H1 (cell line): ENCODE data around the gene PRDM2. TPM values are rescaled to one million over a fixed set of nuclear protein-coding genes. Genes with fewer than 3 reads are reported as not detected.

Experiments
- CTCF ChIA-PET: fragments of 300-600 bp; sonication (Branson Sonifier 250); formaldehyde crosslinking; loops from one replicate; lab custom pipeline; 2021; ENCODE audit not compliant: partially characterized antibody; lab: Charles Lee
- POLR2A ChIA-PET: fragments of 300-600 bp; sonication (Branson Sonifier 250); formaldehyde crosslinking; loops from one replicate; lab custom pipeline; 2021; ENCODE audit warnings: inconsistent platforms; ENCODE audit not compliant: partially characterized antibody; lab: Charles Lee
- DNase-seq, 2 experiments: peaks; one replicate each; pipeline versions ENCODE4 v3.0.0 to v3.0.0-alpha.2; 2010 to 2022; ENCODE audit warnings: low spot score in 2 of 2, low read depth in 1 of 2, mixed read lengths in 1 of 2
- FAIRE-seq: peaks from 2 replicates; lab custom pipeline; 2011; peaks lifted over from hg19 to GRCh38; lab: Jason Lieb, UNC
- H2AFZ ChIP-seq: 2 replicates; pipeline ENCODE4 v1.8.1; 2012; ENCODE audit warnings: low read length, inconsistent platforms
- H2AK5ac ChIP-seq: 2 replicates; pipeline ENCODE4 v1.6.1; 2013; ENCODE audit warnings: low read depth, low read length
- H2BK120ac ChIP-seq: replicated peaks from 2 replicates; pipeline ENCODE3; 2013; ENCODE audit warnings: low read depth, low read length, inconsistent platforms
- H2BK12ac ChIP-seq: 2 replicates; pipeline ENCODE4 v1.6.1; 2013; ENCODE audit warnings: low read depth, low read length
- H2BK15ac ChIP-seq: 2 replicates; pipeline ENCODE4 v1.6.1; 2013; ENCODE audit warnings: low read length
- H2BK20ac ChIP-seq: 2 replicates; pipeline ENCODE4 v1.6.1; 2013; ENCODE audit warnings: low read length
- H2BK5ac ChIP-seq: 2 replicates; pipeline ENCODE4 v1.6.1; 2013; ENCODE audit warnings: low read depth, low read length
- H3K14ac ChIP-seq: 2 replicates; pipeline ENCODE4 v1.6.1; 2013; ENCODE audit warnings: inconsistent platforms; ENCODE audit not compliant: insufficient read length
- H3K18ac ChIP-seq: 2 replicates; pipeline ENCODE4 v1.6.1; 2013; ENCODE audit warnings: low read length; ENCODE audit errors: extremely low read depth
- H3K23ac ChIP-seq: 2 replicates; pipeline ENCODE4 v1.6.1; 2013; ENCODE audit warnings: inconsistent platforms; ENCODE audit not compliant: insufficient read length
- H3K23me2 ChIP-seq: 2 replicates; pipeline ENCODE4 v1.6.1; 2013; ENCODE audit warnings: low read depth, low read length
- H3K27ac ChIP-seq: 2 replicates; pipeline ENCODE4 v1.6.1; 2011; ENCODE audit warnings: low read depth, low read length, inconsistent platforms
- H3K27me3 ChIP-seq, 4 experiments: replicated peaks in 1 of 4; 1 replicate in 1 of 4; 2 replicates in 3 of 4; pipeline versions ENCODE4 v1.6.1 to v1.8.1; 2011 to 2013; ENCODE audit warnings: low read length in 3 of 4, mild to moderate bottlenecking in 3 of 4, inconsistent platforms in 2 of 4, mixed read lengths in 2 of 4, moderate library complexity in 1 of 4; ENCODE audit not compliant: control insufficient read depth in 3 of 4, insufficient read depth in 3 of 4; ENCODE audit errors: extremely low read depth in 1 of 4
- H3K36me3 ChIP-seq, 4 experiments: 2 replicates each; pipeline versions ENCODE4 v1.6.1 to v1.8.1; 2011 to 2013; ENCODE audit warnings: mild to moderate bottlenecking in 4 of 4, low read length in 3 of 4, moderate library complexity in 2 of 4, control low read depth in 1 of 4, inconsistent platforms in 1 of 4; ENCODE audit not compliant: insufficient read depth in 4 of 4, control insufficient read depth in 2 of 4
- H3K4ac ChIP-seq: replicated peaks from 2 replicates; pipeline ENCODE3; 2013; ENCODE audit warnings: low read length, low read depth, mixed read lengths, inconsistent platforms; ENCODE audit not compliant: insufficient read length
- H3K4me1 ChIP-seq, 4 experiments: replicated peaks in 1 of 4; 1 replicate in 1 of 4; 2 replicates in 3 of 4; pipeline versions ENCODE4 v1.6.1 to v1.8.1; 2011 to 2013; ENCODE audit warnings: low read length in 3 of 4, inconsistent platforms in 2 of 4, mixed read lengths in 1 of 4; ENCODE audit not compliant: insufficient read depth in 4 of 4, control insufficient read depth in 3 of 4
- H3K4me2 ChIP-seq, 2 experiments: 2 replicates each; pipeline versions ENCODE4 v1.6.1 to v1.8.1; 2011 to 2013; ENCODE audit warnings: low read depth in 2 of 2, low read length in 2 of 2, control low read depth in 1 of 2, inconsistent platforms in 1 of 2, mild to moderate bottlenecking in 1 of 2; ENCODE audit not compliant: insufficient read depth in 1 of 2
- H3K4me3 ChIP-seq, 4 experiments: fragments of 200-600, 300-600 bp in 1 of 4; sonication (generic), shearing (Covaris generic), sonication (Bioruptor Twin) in 1 of 4; 2 replicates each; pipeline versions ENCODE4 v1.5.1 to v1.8.1; 2011 to 2016; ENCODE audit warnings: low read length in 4 of 4, low read depth in 3 of 4, control low read depth in 2 of 4, inconsistent platforms in 2 of 4, mild to moderate bottlenecking in 2 of 4, mixed read lengths in 1 of 4, moderate library complexity in 1 of 4; ENCODE audit not compliant: insufficient read depth in 2 of 4; ENCODE audit errors: extremely low read depth in 1 of 4
- H3K56ac ChIP-seq: replicated peaks from 2 replicates; pipeline ENCODE3; 2013; ENCODE audit warnings: low read depth, mild to moderate bottlenecking, mixed read lengths, low read length, inconsistent platforms; ENCODE audit not compliant: insufficient read length
- H3K79me1 ChIP-seq: 2 replicates; pipeline ENCODE4 v1.6.1; 2013; ENCODE audit warnings: low read depth, low read length, control low read depth
- H3K79me2 ChIP-seq, 2 experiments: 2 replicates each; pipeline versions ENCODE4 v1.6.1 to v1.8.1; 2012 to 2013; ENCODE audit warnings: low read length in 2 of 2, mild to moderate bottlenecking in 2 of 2, inconsistent platforms in 1 of 2; ENCODE audit not compliant: insufficient read depth in 2 of 2, control insufficient read depth in 1 of 2
- H3K9ac ChIP-seq, 4 experiments: replicated peaks in 1 of 4; 1 replicate in 1 of 4; 2 replicates in 3 of 4; pipeline versions ENCODE4 v1.6.1 to v1.8.1; 2011 to 2013; ENCODE audit warnings: low read depth in 3 of 4, low read length in 3 of 4, control low read depth in 2 of 4, mild to moderate bottlenecking in 2 of 4, moderate library complexity in 2 of 4, inconsistent platforms in 1 of 4; ENCODE audit errors: extremely low read depth in 1 of 4
- H3K9me3 ChIP-seq, 2 experiments: 2 replicates each; pipeline versions ENCODE4 v1.6.1 to v1.8.1; 2012 to 2013; ENCODE audit warnings: mild to moderate bottlenecking in 2 of 2, moderate library complexity in 2 of 2, control low read depth in 1 of 2, inconsistent platforms in 1 of 2, low read depth in 1 of 2, low read length in 1 of 2, mixed read lengths in 1 of 2; ENCODE audit not compliant: insufficient read depth in 2 of 2
- H4K20me1 ChIP-seq, 2 experiments: replicated peaks in 1 of 2; 2 replicates each; pipeline versions ENCODE3 to v1.8.1; 2011 to 2013; ENCODE audit warnings: inconsistent platforms in 2 of 2, low read length in 2 of 2, mild to moderate bottlenecking in 1 of 2; ENCODE audit not compliant: insufficient read depth in 2 of 2, control insufficient read depth in 1 of 2
- H4K5ac ChIP-seq: 2 replicates; pipeline ENCODE4 v1.6.1; 2013; ENCODE audit warnings: low read length, low read depth, mixed read lengths, inconsistent platforms; ENCODE audit not compliant: insufficient read length
- H4K8ac ChIP-seq: 2 replicates; pipeline ENCODE4 v1.8.0; 2013; ENCODE audit warnings: mild to moderate bottlenecking, moderate library complexity, low read length, inconsistent platforms; ENCODE audit not compliant: insufficient read depth; ENCODE audit errors: extremely low read depth
- H4K91ac ChIP-seq: replicated peaks from 2 replicates; pipeline ENCODE3; 2013; ENCODE audit warnings: low read length, mixed read lengths, inconsistent platforms; ENCODE audit not compliant: insufficient read length
- CBX5 ChIP-seq: fragments of 300-800, 300-1000 bp; sonication (generic); IDR thresholded peaks from 2 replicates; pipeline ENCODE4 v1.7.1; 2016; ENCODE audit warnings: antibody characterized with exemption, low read length, low read depth
- CBX8 ChIP-seq: fragments of 300-800, 300-1000 bp; sonication (generic); IDR thresholded peaks from 2 replicates; pipeline ENCODE4 v1.7.1; 2016; ENCODE audit warnings: low read depth, low read length, borderline replicate concordance
- CREB1 ChIP-seq: IDR thresholded peaks from 2 replicates; pipeline ENCODE4 v1.6.1; 2012; ENCODE audit warnings: inconsistent platforms
- FOSL1 ChIP-seq: IDR thresholded peaks from 2 replicates; pipeline ENCODE4 v1.6.1; 2011; ENCODE audit warnings: mild to moderate bottlenecking, low read depth, low read length, moderate library complexity; ENCODE audit not compliant: insufficient read depth
- HDAC2 ChIP-seq, 2 experiments: fragments of 300-600 bp in 1 of 2; sonication (generic) in 1 of 2; IDR thresholded peaks; 2 replicates each; pipeline ENCODE4 v1.6.1; 2011 to 2012; ENCODE audit warnings: low read depth in 2 of 2, low read length in 2 of 2, mild to moderate bottlenecking in 2 of 2, moderate library complexity in 2 of 2, borderline replicate concordance in 1 of 2, inconsistent platforms in 1 of 2
- POLR2AphosphoS5 ChIP-seq: IDR thresholded peaks from 2 replicates; pipeline ENCODE4 v1.6.1; 2011; ENCODE audit warnings: low read depth, low read length
- RBBP5 ChIP-seq: IDR thresholded peaks from 2 replicates; pipeline ENCODE4 v1.7.1; 2012; ENCODE audit warnings: low read depth, mild to moderate bottlenecking, inconsistent platforms, low read length, moderate library complexity, borderline replicate concordance
- RFX5 ChIP-seq: IDR thresholded peaks from 2 replicates; pipeline ENCODE4 v1.6.1; 2011; ENCODE audit warnings: low read depth, low read length, improper control_type of control experiment, borderline replicate concordance
- SIRT6 ChIP-seq: IDR thresholded peaks from one replicate; pipeline ENCODE4 v1.7.1; 2012; ENCODE audit warnings: low read length, inconsistent platforms
- SP4 ChIP-seq: IDR thresholded peaks from 2 replicates; pipeline ENCODE4 v1.6.1; 2012; ENCODE audit warnings: low read length, inconsistent platforms
- TEAD4 ChIP-seq: IDR thresholded peaks from 2 replicates; pipeline ENCODE4 v1.6.1; 2012; ENCODE audit warnings: low read depth, low read length, inconsistent platforms, mixed read lengths
- WGBS, 2 experiments: shearing (Covaris generic) in 1 of 2; methylation state at CpG; one replicate each; pipeline versions ENCODE4 v1.1.6 to v1.1.7; 2013 to 2015; ENCODE audit warnings: low lambda C conversion rate in 2 of 2, mixed read lengths in 2 of 2, inconsistent platforms in 1 of 2, low coverage in 1 of 2, missing lambda C conversion rate in 1 of 2; ENCODE audit not compliant: insufficient replicate concordance in 2 of 2, insufficient coverage in 1 of 2, insufficient read length in 1 of 2; ENCODE audit errors: extremely low coverage in 1 of 2, missing lambda C conversion rate in 1 of 2; 5-methylcytosine and 5-hydroxymethylcytosine counted together
- polyA plus RNA-seq, 7 experiments: library from polyadenylated mRNA; depleted of rRNA in 3 of 7; stranded (reverse) in 5 of 7; unstranded in 2 of 7; fragments of >200 nt in 5 of 7; fragments of 200-250 nt in 2 of 7; gene quantifications; 1 replicate in 5 of 7; 2 replicates in 1 of 7; 4 replicates in 1 of 7; pipeline versions ENCODE4 v1.2.1 to v1.2.3, GENCODE V29; 2011 to 2013; ENCODE audit warnings: missing spikeins in 2 of 7, mixed read lengths in 2 of 7
- total RNA-seq: library from RNA; stranded (reverse); fragmentation: NEBNext Ultra II Directional; extraction: Animal tissue kit (Norgen Biotek cat#: 25700); gene quantifications from 2 replicates; pipeline ENCODE4 v1.2.1, GENCODE V29; 2021
- TF ChIP-seq, protein P1 (sequence below): IDR thresholded peaks from 2 replicates; pipeline ENCODE4 v1.6.1; 2012; ENCODE audit warnings: low read length, inconsistent platforms
- TF ChIP-seq, protein P2 (sequence below): IDR thresholded peaks from 2 replicates; pipeline ENCODE4 v1.6.1; 2012; ENCODE audit warnings: inconsistent platforms

PRDM2 gene
- total and polyA plus RNA-seq, 2 of the 8 experiments (the other 6 are each of a cell fraction or from before 2014, with no cell fraction given) = 5.8 to 21.2 TPM

DNA sequence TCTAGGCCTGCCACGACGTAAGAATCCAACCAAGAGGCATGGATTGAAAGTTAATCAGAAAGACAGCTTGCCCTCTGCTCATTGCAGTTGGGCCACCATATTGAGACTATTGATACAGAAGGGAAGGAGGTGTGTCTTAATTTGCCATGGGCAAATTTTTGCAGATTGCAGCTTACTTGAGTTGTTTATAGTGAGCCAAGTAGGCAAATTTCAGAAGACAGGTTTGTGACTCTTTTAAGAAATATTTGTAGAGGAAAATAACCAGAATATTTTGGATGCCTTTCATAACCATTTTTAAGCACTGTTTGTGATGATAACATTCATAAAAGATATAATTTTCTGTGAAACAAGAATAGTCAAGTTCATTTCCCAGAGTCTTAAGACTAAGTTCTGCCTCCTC lies 74.1 kb downstream of the PRDM2 start:
- H3K23ac ChIP-seq = no peak overlapping the region
- no peaks in the 10 kb centered on the region; the same call in 1 of the 2 replicates for H3K79me1 ChIP-seq
- H3K9ac ChIP-seq = no peak overlapping the region
- H2BK5ac ChIP-seq = no peak overlapping the region
- H3K27me3 ChIP-seq = no peaks in the 10 kb centered on the region
- H4K8ac ChIP-seq = no peak overlapping the region
- no peak overlapping the region for H2BK15ac ChIP-seq
- 93% methylated on average over 2 of the region's 2 CpGs; no CpG with 5 or more reads in 1 of the 2 experiments for WGBS, 2 experiments
- no peak overlapping the region for H3K4me3 ChIP-seq
- H3K23me2 ChIP-seq = no peaks in the 10 kb centered on the region
- H3K36me3 ChIP-seq = peaks cover under 1 to 11% (median 4%) of the 10 kb centered on the region in 4 experiments; a peak in 5 of 8 replicates
- H3K18ac ChIP-seq = no peak overlapping the region
- DNase-seq = no peak
- no peak overlapping the region for H3K27ac ChIP-seq
- no peak overlapping the region for H4K91ac ChIP-seq
- H4K5ac ChIP-seq = no peak overlapping the region
- H2BK20ac ChIP-seq = no peak overlapping the region
- no peak overlapping the region for H2AK5ac ChIP-seq
- POLR2A ChIA-PET = no interaction called here
- H3K14ac ChIP-seq = no peak overlapping the region
- no peak overlapping the region for H3K4ac ChIP-seq
- no peaks in the 10 kb centered on the region for H3K9me3 ChIP-seq
- no peak overlapping the region for H2BK12ac ChIP-seq
- FAIRE-seq = no peak
- H3K56ac ChIP-seq = no peak overlapping the region
- H3K79me2 ChIP-seq = 0 out of 4 replicates have a peak, but pooled peaks cover 0 to 5% of the 10 kb centered on the region in 2 experiments
- no peak overlapping the region for H2AFZ ChIP-seq
- H3K4me2 ChIP-seq = no peak overlapping the region
- no peaks in the 10 kb centered on the region for H3K4me1 ChIP-seq
- CTCF ChIA-PET = no interaction called here
- H2BK120ac ChIP-seq = no peak overlapping the region
- no peaks in the 10 kb centered on the region for H4K20me1 ChIP-seq
- TF ChIP-seq CBX8 = no peak
- no peak for TF ChIP-seq SIRT6
- TF ChIP-seq FOSL1 = no peak
- no peak for TF ChIP-seq CBX5
- TF ChIP-seq, protein P1, sequence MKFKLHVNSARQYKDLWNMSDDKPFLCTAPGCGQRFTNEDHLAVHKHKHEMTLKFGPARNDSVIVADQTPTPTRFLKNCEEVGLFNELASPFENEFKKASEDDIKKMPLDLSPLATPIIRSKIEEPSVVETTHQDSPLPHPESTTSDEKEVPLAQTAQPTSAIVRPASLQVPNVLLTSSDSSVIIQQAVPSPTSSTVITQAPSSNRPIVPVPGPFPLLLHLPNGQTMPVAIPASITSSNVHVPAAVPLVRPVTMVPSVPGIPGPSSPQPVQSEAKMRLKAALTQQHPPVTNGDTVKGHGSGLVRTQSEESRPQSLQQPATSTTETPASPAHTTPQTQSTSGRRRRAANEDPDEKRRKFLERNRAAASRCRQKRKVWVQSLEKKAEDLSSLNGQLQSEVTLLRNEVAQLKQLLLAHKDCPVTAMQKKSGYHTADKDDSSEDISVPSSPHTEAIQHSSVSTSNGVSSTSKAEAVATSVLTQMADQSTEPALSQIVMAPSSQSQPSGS = no peak
- no peak for TF ChIP-seq CREB1
- no peak for TF ChIP-seq RFX5
- TF ChIP-seq SP4 = no peak
- TF ChIP-seq, protein P2, sequence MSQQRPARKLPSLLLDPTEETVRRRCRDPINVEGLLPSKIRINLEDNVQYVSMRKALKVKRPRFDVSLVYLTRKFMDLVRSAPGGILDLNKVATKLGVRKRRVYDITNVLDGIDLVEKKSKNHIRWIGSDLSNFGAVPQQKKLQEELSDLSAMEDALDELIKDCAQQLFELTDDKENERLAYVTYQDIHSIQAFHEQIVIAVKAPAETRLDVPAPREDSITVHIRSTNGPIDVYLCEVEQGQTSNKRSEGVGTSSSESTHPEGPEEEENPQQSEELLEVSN = no peak
- TF ChIP-seq HDAC2 (IDR thresholded peaks at IDR 0.05; ENCODE audit: borderline replicate concordance in 1 of 2, low read depth in 2 of 2, low read length in 2 of 2) = no peak
- no peak for TF ChIP-seq RBBP5
- TF ChIP-seq TEAD4 = no peak
- TF ChIP-seq POLR2AphosphoS5 = no peak
